GM12874 (cell line): Measurements from ENCODE around the gene LRRTM4.

Experiments used
- CTCF ChIP-seq: IDR thresholded peaks from 2 replicates; pipeline ENCODE4 v1.5.1; 2011; ENCODE audit warnings: low read depth, mild to moderate bottlenecking, control low read depth, low read length, moderate library complexity; ENCODE audit not compliant: insufficient read depth

Gene LRRTM4

GRCh38 chr2:76998152-76998551 is 524.0 kb downstream of the LRRTM4 start:
- no peak for TF ChIP-seq CTCF

GRCh38 chr2:76997296-76997695 is 524.9 kb downstream of the LRRTM4 start:
- no peak for TF ChIP-seq CTCF

DNA sequence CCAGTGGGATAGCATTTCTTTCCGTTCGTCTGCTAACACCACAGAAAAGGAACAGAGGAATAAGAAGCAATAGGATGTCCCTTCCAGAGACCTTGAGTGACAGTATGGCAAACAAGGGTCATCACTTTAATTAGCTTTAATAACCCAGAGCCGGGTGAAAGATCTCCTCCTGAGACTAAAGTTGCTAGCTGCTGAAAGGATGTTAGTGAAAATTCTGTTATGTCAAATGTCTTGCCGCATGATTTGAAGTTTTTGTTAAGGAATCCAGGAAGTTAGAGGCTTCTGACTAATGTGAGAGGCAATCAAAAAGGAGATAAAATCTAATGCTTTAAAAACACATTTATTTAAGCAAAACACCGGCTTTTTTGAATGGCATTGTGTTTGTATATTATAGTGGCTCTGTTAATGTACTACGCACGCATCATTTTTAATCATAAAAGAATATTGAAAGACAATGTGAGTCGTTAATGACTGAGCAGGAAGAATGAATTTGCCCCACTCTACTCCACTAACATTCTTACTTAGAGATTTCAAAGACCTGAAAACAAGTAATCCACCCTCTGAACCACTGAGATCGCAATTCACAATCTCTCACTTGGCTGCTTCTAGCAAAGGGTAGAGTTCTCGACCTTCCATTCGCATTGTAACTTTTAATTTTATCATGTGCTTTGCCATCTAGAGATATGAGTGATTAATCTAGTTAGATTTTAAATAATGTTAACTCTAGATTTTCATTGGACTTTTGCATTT is 536.6 kb downstream of the LRRTM4 start:
- TF ChIP-seq CTCF = no peak

- TF ChIP-seq CTCF = no peak
Measured at GRCh38 chr2:76984359-76984758, 537.8 kb downstream of the LRRTM4 start.

GRCh38 chr2:76980067-76980787 is 541.9 kb downstream of the LRRTM4 start:
- TF ChIP-seq CTCF = no peak

DNA sequence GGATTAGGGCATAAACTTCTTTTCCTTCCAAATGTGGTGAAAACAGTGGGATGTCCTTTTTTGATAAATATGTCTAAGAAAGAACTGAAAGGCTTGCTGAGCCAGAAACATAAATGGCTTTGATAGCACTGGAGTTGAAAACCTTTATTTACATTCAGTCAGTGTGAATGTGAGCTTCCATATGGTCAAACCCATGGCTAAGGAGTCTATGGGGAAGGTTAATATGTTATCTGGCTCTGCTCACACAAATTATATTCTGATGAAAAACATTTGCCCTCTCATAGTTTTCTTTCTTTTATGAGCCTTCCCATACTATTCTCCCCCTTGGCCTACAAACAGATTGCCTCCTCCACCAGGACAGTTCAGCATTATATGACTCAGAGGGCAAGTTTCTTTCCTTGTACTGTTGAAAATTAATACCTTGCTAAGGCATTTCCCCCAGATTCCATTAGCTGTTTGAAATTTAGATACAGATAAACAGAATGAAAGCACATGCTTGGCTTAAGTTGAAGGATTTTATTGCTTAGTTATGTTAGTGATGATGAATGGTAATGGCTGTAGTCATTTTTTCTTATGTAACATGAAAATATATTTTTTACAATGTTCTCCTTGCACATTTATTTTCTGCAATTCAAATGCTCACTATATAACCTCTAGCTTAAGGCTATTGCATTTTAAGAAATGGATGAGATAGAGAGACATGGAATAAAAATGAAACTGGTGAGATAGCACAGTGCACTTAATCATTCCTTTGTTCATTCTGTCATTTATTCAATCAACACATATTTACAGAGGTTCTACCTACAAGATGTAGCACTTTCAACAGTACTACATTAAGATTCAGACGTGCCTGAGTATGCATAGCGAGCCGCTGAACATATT is 544.1 kb downstream of the LRRTM4 start:
- TF ChIP-seq CTCF = no peak

GRCh38 chr2:76975752-76976151 is 546.4 kb downstream of the LRRTM4 start:
- TF ChIP-seq CTCF = no peak
